ENCODE data around the gene XRCC4.

- TF ChIP-seq POLR2A (IDR thresholded peaks at IDR 0.05) (no peak), POLR2AphosphoS5 (IDR thresholded peaks at IDR 0.05) (no peak)
These were observed 95.3 kb downstream of the XRCC4 start for GRCh38 chr5:83172655-83173054.

All from sigmoid colon (tissue), 4 donors.